Activated naive CD8-positive, alpha-beta T cell treated with anti-CD3 and anti-CD28 coated beads, Interleukin-2, amount 10 ng/mL, durations not matched to agents 7 days and 5 days (primary cell): Measurements from ENCODE around the gene POU6F2. TPM values are rescaled to one million over a fixed set of nuclear protein-coding genes. Genes with fewer than 3 reads are reported as not detected.

ENCODE experiments used
- ATAC-seq: fragments of 150-1000 bp; cut with Tn5 transposase; one replicate; pipeline ENCODE4 v1.10.0; 2021; ENCODE audit warnings: low read depth, moderate library complexity
- POLR2A ChIA-PET: fragments of 350-600 bp; sonication (Branson Sonifier 250); formaldehyde crosslinking; loops from one replicate; lab custom pipeline; 2021; ENCODE audit warnings: antibody characterized with exemption; lab: Charles Lee
- DNase-seq: peaks from one replicate; pipeline ENCODE4 v3.0.0; 2021
- H3K27ac Mint-ChIP-seq: one replicate; pipeline ENCODE4 v1.8.0; 2022; ENCODE audit warnings: mild to moderate bottlenecking, mixed read lengths
- H3K27me3 Mint-ChIP-seq: one replicate; pipeline ENCODE4 v1.8.0; 2022; ENCODE audit warnings: mild to moderate bottlenecking, moderate library complexity, mixed read lengths
- H3K36me3 Mint-ChIP-seq: one replicate; pipeline ENCODE4 v1.8.0; 2021; ENCODE audit warnings: mild to moderate bottlenecking, mixed read lengths
- H3K4me1 Mint-ChIP-seq: one replicate; pipeline ENCODE4 v1.8.0; 2021; ENCODE audit warnings: mixed read lengths
- H3K4me3 Mint-ChIP-seq: one replicate; pipeline ENCODE4 v1.8.0; 2022; ENCODE audit warnings: mild to moderate bottlenecking, moderate library complexity, mixed read lengths
- H3K9me3 Mint-ChIP-seq: one replicate; pipeline ENCODE4 v1.8.0; 2021; ENCODE audit warnings: mixed read lengths
- total RNA-seq, 2 experiments: library from RNA; stranded (reverse); gene quantifications; one replicate each; pipeline ENCODE4 v1.2.3, GENCODE V29; 2021

POU6F2 gene
- total RNA-seq, 2 experiments from 2014 or later: 0.19 to 0.20 TPM

- no peak for ATAC-seq
- H3K27me3 Mint-ChIP-seq: peaks cover 5% of the 10 kb centered on the region
- H3K27ac Mint-ChIP-seq: no peak overlapping the region
- H3K9me3 Mint-ChIP-seq: no peaks in the 10 kb centered on the region
- POLR2A ChIA-PET: no interaction called here
- H3K4me1 Mint-ChIP-seq: no peaks in the 10 kb centered on the region
- no peaks in the 10 kb centered on the region for H3K36me3 Mint-ChIP-seq
- DNase-seq: no peak
- H3K4me3 Mint-ChIP-seq: no peak overlapping the region
Observed at GRCh38 chr7:39288303-39288702, 310.6 kb downstream of the POU6F2 start.

- peaks cover 2% of the 10 kb centered on the region for H3K27me3 Mint-ChIP-seq
- no peaks in the 10 kb centered on the region for H3K36me3 Mint-ChIP-seq
- no peak overlapping the region for H3K27ac Mint-ChIP-seq
- no peaks in the 10 kb centered on the region for H3K4me1 Mint-ChIP-seq
- DNase-seq (no peak), ATAC-seq (no peak)
- H3K9me3 Mint-ChIP-seq: no peaks in the 10 kb centered on the region
- POLR2A ChIA-PET: no interaction called here
- H3K4me3 Mint-ChIP-seq: no peak overlapping the region
Observed at GRCh38 chr7:39291628-39292410, 314.1 kb downstream of the POU6F2 start.

DNA sequence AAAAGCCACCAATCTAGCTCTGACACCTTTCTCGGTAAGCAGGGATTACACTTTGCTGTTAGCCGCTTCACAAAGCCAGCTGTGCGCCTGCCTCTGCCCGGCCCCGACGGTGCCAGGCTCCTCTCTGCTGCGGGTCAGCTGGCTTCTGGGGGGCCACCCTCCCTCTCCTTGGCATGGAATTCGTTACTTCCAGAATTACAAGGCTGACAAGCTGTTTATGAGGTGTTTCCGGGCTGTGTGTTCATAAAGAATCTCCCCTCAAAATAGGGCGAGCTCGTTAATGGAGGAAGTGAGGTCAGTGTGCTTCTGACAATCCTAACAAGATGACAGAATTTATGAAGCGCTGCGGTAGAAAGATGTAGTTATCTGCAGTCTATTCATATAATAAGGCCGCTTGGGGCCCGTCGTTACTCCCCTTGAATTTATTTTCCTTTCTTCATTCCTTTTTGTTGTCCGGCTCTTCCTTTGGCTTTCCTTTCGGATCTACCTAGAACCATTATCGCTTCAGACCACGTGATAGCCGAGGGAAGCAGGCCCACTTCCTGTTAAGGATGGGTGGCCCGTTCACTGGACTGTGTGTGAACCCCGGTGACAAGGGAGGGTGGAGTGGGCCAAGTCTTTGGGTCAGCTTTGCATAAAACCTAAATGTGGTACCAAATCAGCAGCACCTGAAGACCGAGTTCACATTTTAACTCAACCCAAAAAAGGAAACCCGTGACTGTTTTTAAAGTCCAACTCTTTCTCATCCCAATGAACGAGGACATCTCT, 315.5 kb downstream of the POU6F2 start:
- no peak overlapping the region for H3K4me3 Mint-ChIP-seq
- no peaks in the 10 kb centered on the region for H3K36me3 Mint-ChIP-seq
- ATAC-seq (no peak), DNase-seq (no peak)
- H3K27ac Mint-ChIP-seq: no peak overlapping the region
- POLR2A ChIA-PET: no interaction called here
- no peaks in the 10 kb centered on the region for H3K9me3 Mint-ChIP-seq
- H3K4me1 Mint-ChIP-seq: no peaks in the 10 kb centered on the region
- H3K27me3 Mint-ChIP-seq: peaks cover 2% of the 10 kb centered on the region

DNA sequence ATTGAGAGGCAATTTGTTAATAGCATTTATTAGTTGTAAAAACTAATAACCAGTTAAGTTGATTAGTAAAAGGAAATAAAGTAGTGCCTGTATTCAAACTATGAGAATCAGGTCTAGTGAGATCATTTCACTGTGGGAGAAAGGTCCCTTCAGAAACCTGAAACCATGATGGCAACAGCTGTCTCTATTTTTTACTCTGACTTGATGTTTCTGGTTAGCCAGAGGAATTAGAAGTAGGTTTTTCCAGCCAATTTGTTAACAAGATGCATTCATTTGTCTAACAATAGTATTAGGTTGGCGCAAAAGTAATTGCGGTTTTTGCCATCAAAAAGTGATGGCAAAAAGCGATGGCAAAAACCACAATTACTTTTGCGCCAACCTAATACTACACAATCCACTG, 316.3 kb downstream of the POU6F2 start:
- DNase-seq: no peak
- Mint-ChIP-seq H3K4me1 (no peaks in the 10 kb centered on the region), H3K27ac (no peak overlapping the region), H3K4me3 (no peak overlapping the region), H3K9me3 (no peaks in the 10 kb centered on the region), H3K36me3 (no peaks in the 10 kb centered on the region), H3K27me3 (peaks cover 1% of the 10 kb centered on the region)
- ATAC-seq: no peak
- POLR2A ChIA-PET: no interaction called here

- H3K36me3 Mint-ChIP-seq: no peaks in the 10 kb centered on the region
- no peak for ATAC-seq
- H3K4me1 Mint-ChIP-seq: no peaks in the 10 kb centered on the region
- no peaks in the 10 kb centered on the region for H3K9me3 Mint-ChIP-seq
- POLR2A ChIA-PET: no interaction called here
- no peaks in the 10 kb centered on the region for H3K27me3 Mint-ChIP-seq
- H3K27ac Mint-ChIP-seq: no peak overlapping the region
- no peak overlapping the region for H3K4me3 Mint-ChIP-seq
- DNase-seq: no peak
Observed at GRCh38 chr7:39295796-39296195, 318.1 kb downstream of the POU6F2 start.

DNA sequence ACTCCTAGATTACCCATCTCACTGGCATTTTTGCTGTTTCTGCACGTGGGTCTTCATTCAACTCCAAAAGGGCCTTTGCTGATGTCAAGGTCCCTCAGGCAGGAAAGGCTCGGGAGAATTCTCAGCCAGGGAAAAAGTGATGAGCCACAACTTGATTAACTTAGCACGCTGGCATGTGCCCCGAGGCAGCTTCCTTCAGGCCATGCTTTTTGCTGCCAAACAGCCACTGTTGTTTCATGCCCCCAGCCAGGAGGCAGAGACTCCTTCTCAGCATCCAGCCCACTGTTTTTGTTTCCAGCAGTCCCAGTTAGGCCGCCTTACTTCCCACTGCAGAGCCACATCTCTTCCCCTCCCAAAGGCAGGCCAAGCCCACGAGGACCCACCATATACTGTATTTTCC, 322.0 kb downstream of the POU6F2 start:
- no peaks in the 10 kb centered on the region for H3K27me3 Mint-ChIP-seq
- H3K9me3 Mint-ChIP-seq: no peaks in the 10 kb centered on the region

GRCh38 chr7:39300276-39300675, 322.6 kb downstream of the POU6F2 start:
- DNase-seq (no peak), ATAC-seq (no peak)
- POLR2A ChIA-PET: no interaction called here
- Mint-ChIP-seq H3K36me3 (no peaks in the 10 kb centered on the region), H3K4me3 (no peak overlapping the region), H3K4me1 (no peaks in the 10 kb centered on the region), H3K27me3 (no peaks in the 10 kb centered on the region), H3K9me3 (no peaks in the 10 kb centered on the region), H3K27ac (no peak overlapping the region)

More for the DNA sequence above, 322.0 kb downstream of the POU6F2 start:
- Mint-ChIP-seq H3K27ac (no peak overlapping the region), H3K4me1 (no peaks in the 10 kb centered on the region), H3K4me3 (no peak overlapping the region), H3K36me3 (no peaks in the 10 kb centered on the region)
- ATAC-seq (no peak), DNase-seq (no peak)
- POLR2A ChIA-PET: no interaction called here

DNA sequence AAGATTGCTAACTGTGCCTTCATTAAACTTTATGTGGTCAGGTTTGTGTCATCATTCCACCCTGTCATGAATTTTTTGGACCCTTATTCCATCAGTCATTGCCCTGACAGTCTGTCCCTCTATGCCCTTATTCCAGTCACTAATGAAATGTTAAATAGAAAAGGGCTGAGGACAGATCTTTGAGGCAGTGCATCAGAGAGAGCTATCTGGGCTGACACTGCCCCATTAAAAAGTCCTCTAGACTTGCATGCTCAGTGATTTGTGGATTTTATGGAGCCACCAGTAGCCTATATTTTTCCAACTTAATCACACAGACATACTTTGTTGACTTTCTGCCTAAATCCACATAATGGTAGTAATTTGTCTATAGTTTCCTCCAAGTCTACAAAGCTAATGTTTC, 323.8 kb downstream of the POU6F2 start:
- no peaks in the 10 kb centered on the region for H3K4me1 Mint-ChIP-seq
- peaks cover 2% of the 10 kb centered on the region for H3K27me3 Mint-ChIP-seq
- DNase-seq: no peak

GRCh38 chr7:39304178-39304577, 326.5 kb downstream of the POU6F2 start:
- Mint-ChIP-seq H3K36me3 (no peaks in the 10 kb centered on the region), H3K27ac (no peak overlapping the region)
- POLR2A ChIA-PET: no interaction called here

More for the DNA sequence above, 323.8 kb downstream of the POU6F2 start:
- Mint-ChIP-seq H3K36me3 (no peaks in the 10 kb centered on the region), H3K4me3 (no peak overlapping the region), H3K27ac (no peak overlapping the region), H3K9me3 (no peaks in the 10 kb centered on the region)
- POLR2A ChIA-PET: no interaction called here
- ATAC-seq: no peak

DNA sequence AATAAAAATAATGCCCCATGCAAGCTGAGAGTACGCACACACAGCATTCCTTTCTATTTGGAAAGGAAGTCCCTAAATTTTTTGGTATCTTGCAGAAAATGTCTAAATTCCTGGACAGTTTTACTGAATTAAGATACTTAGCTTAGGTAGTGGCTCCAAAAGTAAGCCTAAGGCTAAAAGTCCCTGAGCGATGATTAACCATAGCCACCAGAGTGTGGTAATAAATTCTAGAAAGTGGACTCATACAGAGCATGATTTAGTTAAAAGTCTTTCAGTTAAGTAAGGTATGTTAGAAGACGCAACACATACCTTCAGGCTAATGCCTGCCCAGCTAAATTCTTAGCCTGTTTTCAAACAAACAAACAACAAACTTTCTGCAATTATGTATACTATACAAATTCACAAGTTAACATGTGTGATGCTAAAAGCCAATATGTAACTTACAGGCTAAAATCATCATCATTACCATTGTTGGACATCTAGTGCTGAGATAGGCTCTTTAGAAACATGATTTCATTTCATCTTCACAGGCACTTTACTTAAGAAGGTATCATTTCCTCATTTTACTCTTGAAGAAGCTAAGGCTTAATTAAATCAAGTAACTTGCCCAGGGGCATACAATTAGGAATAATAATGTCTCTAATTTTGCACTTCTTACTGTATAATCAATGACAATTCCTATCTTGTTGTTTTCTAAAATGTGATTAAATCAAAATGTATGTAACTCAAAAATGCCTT, 327.1 kb downstream of the POU6F2 start:
- no peak for ATAC-seq
- Mint-ChIP-seq H3K36me3 (no peaks in the 10 kb centered on the region), H3K9me3 (no peaks in the 10 kb centered on the region), H3K4me1 (no peaks in the 10 kb centered on the region), H3K27me3 (peaks cover 2% of the 10 kb centered on the region), H3K4me3 (no peak overlapping the region), H3K27ac (no peak overlapping the region)
- POLR2A ChIA-PET: no interaction called here
- DNase-seq: no peak

More at GRCh38 chr7:39304178-39304577, 326.5 kb downstream of the POU6F2 start:
- Mint-ChIP-seq H3K4me3 (no peak overlapping the region), H3K9me3 (no peaks in the 10 kb centered on the region), H3K4me1 (no peaks in the 10 kb centered on the region), H3K27me3 (peaks cover 2% of the 10 kb centered on the region)
- DNase-seq (no peak), ATAC-seq (no peak)

DNA sequence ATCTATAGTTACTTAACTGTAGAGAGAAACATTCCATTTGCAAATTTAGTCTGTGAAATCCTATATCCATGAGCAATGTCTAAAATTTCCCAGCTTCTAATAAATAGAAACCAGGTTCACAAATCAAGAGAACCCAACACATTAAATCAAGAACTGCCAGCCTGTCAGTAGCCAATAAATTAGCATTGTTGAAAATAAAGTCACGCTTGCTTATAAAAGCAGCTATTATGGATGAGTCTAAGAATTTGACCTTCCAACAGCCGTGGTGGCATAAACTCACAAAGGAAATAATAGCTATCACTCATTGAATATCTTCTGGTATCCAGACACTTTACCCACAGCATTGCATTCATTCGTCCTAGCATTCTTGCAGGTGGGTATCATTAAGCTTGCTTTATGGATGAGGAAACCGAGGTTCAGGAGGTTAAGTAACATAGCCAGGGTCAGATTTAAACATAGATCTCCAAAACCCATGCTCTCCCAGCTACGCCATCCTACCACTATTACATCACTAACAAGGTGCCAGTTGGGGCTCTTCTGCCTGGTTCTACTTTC, 328.4 kb downstream of the POU6F2 start:
- POLR2A ChIA-PET: no interaction called here
- Mint-ChIP-seq H3K27ac (no peak overlapping the region), H3K27me3 (peaks cover 2% of the 10 kb centered on the region), H3K9me3 (no peaks in the 10 kb centered on the region), H3K4me3 (no peak overlapping the region), H3K4me1 (no peaks in the 10 kb centered on the region), H3K36me3 (no peaks in the 10 kb centered on the region)
- ATAC-seq (no peak), DNase-seq (no peak)

DNA sequence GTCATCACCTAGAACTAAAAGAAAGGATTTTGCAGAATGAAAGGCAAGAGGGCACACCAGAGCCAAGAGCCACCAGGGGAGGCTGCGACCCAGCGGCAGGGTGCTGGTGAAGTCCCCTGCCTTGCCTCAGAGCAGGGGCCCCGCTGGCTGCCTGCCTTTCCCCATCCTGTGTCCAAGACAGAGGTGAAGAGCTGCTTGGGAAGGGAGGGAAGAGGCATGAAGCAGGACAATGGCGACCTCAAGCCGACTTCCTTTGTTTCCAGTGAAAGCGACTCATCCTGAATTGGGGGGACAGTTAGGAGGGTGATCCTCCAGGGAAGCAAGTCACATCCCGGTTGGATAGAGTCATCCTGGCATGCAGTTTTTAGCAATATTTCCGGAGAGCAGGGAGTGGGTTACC, 333.0 kb downstream of the POU6F2 start:
- POLR2A ChIA-PET: no interaction called here
- DNase-seq (no peak), ATAC-seq (no peak)
- no peaks in the 10 kb centered on the region for H3K4me1 Mint-ChIP-seq
- peaks cover 4% of the 10 kb centered on the region for H3K27me3 Mint-ChIP-seq
- no peak overlapping the region for H3K4me3 Mint-ChIP-seq
- no peaks in the 10 kb centered on the region for H3K36me3 Mint-ChIP-seq
- H3K9me3 Mint-ChIP-seq: no peaks in the 10 kb centered on the region
- H3K27ac Mint-ChIP-seq: no peak overlapping the region

DNA sequence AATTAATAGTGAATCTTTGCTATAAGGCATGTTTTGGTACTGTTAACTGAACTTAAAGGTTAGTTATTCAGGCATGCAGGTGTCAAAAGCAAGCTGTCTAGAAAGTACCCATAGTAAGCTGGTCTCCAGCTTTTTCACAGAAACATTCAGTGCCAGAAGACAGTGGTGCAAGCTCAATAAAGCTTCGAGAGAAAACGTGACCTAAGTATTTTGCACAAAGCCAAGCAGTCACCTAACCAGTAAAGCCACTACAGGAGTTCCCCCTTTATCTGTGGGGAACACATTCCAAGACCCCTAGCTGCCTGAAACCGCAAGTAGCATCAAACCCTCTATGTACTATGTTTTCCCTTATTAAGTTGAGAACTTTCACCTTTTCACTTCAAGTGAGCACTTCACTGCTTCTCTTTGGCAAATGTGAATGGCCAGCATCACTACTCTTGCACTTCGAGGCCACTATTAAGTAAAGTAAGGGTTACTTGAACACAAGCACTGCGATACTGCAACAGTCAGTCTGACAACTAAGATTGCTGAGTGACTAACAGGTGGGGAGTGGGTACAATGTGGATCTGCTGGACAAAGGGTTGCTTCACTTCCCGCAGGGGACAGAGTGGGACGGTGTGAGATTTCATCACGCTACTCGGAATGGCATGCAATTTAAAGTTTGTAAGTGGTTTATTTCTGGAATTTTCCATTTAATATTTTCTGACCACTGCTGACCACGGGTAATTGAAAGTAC, 334.7 kb downstream of the POU6F2 start:
- ATAC-seq (no peak), DNase-seq (no peak)
- POLR2A ChIA-PET: no interaction called here
- Mint-ChIP-seq H3K27me3 (peaks cover 2% of the 10 kb centered on the region), H3K4me3 (no peak overlapping the region), H3K36me3 (no peaks in the 10 kb centered on the region), H3K27ac (no peak overlapping the region), H3K9me3 (no peaks in the 10 kb centered on the region), H3K4me1 (no peaks in the 10 kb centered on the region)
